GM12878 (cell line): Measurements from ENCODE around the gene ELL. TPM values are rescaled to one million over a fixed set of nuclear protein-coding genes. Genes with fewer than 3 reads are reported as not detected.

Experiments
- BCL3 ChIP-seq: IDR thresholded peaks from 2 replicates; pipeline ENCODE4 v1.6.1; 2011; ENCODE audit warnings: borderline replicate concordance, low read depth, mild to moderate bottlenecking, moderate library complexity, low read length; ENCODE audit not compliant: insufficient read depth, poor library complexity, severe bottlenecking
- EGR1 ChIP-seq, 2 experiments: IDR thresholded peaks; 1 replicate in 1 of 2; 2 replicates in 1 of 2; pipeline ENCODE4 v1.6.1; 2011 to 2012; ENCODE audit warnings: low read depth in 2 of 2, low read length in 2 of 2, borderline replicate concordance in 1 of 2, mild to moderate bottlenecking in 1 of 2, moderate library complexity in 1 of 2
- KLF5 ChIP-seq: fragments of 450-650 bp; IDR thresholded peaks from 2 replicates; pipeline ENCODE4 v1.6.1; 2014; ENCODE audit warnings: mild to moderate bottlenecking; ENCODE audit not compliant: partially characterized antibody
- PML ChIP-seq: IDR thresholded peaks from 2 replicates; pipeline ENCODE4 v1.6.1; 2012; ENCODE audit warnings: low read length, inconsistent platforms
- POLR2A ChIP-seq: IDR thresholded peaks from 2 replicates; pipeline ENCODE4 v1.6.1; 2011; ENCODE audit warnings: low read depth, mild to moderate bottlenecking, low read length
- RB1 ChIP-seq: fragments of 450-650 bp; formaldehyde crosslinking; IDR thresholded peaks from 2 replicates; pipeline ENCODE4 v1.6.1; 2017; ENCODE audit warnings: mild to moderate bottlenecking, borderline replicate concordance
- RELB ChIP-seq: fragments of 450-650 bp; IDR thresholded peaks from 2 replicates; pipeline ENCODE4 v1.6.1; 2017; ENCODE audit warnings: low read depth, mild to moderate bottlenecking, moderate library complexity
- WRNIP1 ChIP-seq: IDR thresholded peaks from 2 replicates; pipeline ENCODE4 v1.6.1; 2011; ENCODE audit warnings: low read depth, low read length, improper control_type of control experiment, borderline replicate concordance
- ZBED1 ChIP-seq: IDR thresholded peaks from 2 replicates; pipeline ENCODE4 v1.6.1; 2016; ENCODE audit warnings: borderline replicate concordance
- ZNF217 ChIP-seq: fragments of 450-650 bp; IDR thresholded peaks from 2 replicates; pipeline ENCODE4 v1.6.1; 2017; ENCODE audit warnings: antibody characterized with exemption, mild to moderate bottlenecking
- polyA plus RNA-seq, 11 experiments: library from polyadenylated mRNA; depleted of rRNA in 4 of 11; unstranded in 6 of 11; stranded (reverse) in 5 of 11; fragments of >200 nt; fragmentation: Nextera tagmentation in 4 of 11; fragmentation: Illumina TruSeq in 1 of 11; extraction: Ambion mirVana in 4 of 11; extraction: Trizol in 1 of 11; gene quantifications; 1 replicate in 1 of 11; 2 replicates in 10 of 11; pipeline versions ENCODE4 v1.2.1 to v1.2.3, GENCODE V29; 2011 to 2016; ENCODE audit warnings: inconsistent platforms in 2 of 11, missing spikeins in 2 of 11, low read depth in 1 of 11
- total RNA-seq, 4 experiments: library from RNA; depleted of rRNA in 3 of 4; stranded (reverse); fragments of >200 nt in 3 of 4; fragmentation: Illumina TruSeq in 1 of 4; extraction: Trizol in 1 of 4; gene quantifications; 2 replicates each; pipeline versions ENCODE4 v1.2.1 to v1.2.3, GENCODE V29; 2013 to 2021
- TF ChIP-seq, protein P1 (sequence below): fragments of 450-650 bp; IDR thresholded peaks from 2 replicates; pipeline ENCODE4 v1.6.1; 2016; ENCODE audit warnings: mild to moderate bottlenecking
- TF ChIP-seq, protein P2 (sequence below): IDR thresholded peaks from 2 replicates; pipeline ENCODE4 v1.6.1; 2011; ENCODE audit warnings: borderline replicate concordance, low read depth, mild to moderate bottlenecking, moderate library complexity, mixed read lengths, low read length; ENCODE audit not compliant: insufficient read depth; ENCODE audit errors: extremely low read length
- TF ChIP-seq, protein P3 (sequence below): fragments of 450-650 bp; IDR thresholded peaks from 2 replicates; pipeline ENCODE4 v1.6.1; 2017; ENCODE audit warnings: mild to moderate bottlenecking, moderate library complexity
- TF ChIP-seq, protein P4 (sequence below): fragments of 450-650 bp; IDR thresholded peaks from 2 replicates; pipeline ENCODE4 v1.6.1; 2017; ENCODE audit warnings: mild to moderate bottlenecking, moderate library complexity

The ELL gene
- total and polyA plus RNA-seq, 10 of the 15 experiments (the other 5 are each of a cell fraction or from before 2014, with no cell fraction given) = 0.91 to 25.0 (median 9.1) TPM

DNA sequence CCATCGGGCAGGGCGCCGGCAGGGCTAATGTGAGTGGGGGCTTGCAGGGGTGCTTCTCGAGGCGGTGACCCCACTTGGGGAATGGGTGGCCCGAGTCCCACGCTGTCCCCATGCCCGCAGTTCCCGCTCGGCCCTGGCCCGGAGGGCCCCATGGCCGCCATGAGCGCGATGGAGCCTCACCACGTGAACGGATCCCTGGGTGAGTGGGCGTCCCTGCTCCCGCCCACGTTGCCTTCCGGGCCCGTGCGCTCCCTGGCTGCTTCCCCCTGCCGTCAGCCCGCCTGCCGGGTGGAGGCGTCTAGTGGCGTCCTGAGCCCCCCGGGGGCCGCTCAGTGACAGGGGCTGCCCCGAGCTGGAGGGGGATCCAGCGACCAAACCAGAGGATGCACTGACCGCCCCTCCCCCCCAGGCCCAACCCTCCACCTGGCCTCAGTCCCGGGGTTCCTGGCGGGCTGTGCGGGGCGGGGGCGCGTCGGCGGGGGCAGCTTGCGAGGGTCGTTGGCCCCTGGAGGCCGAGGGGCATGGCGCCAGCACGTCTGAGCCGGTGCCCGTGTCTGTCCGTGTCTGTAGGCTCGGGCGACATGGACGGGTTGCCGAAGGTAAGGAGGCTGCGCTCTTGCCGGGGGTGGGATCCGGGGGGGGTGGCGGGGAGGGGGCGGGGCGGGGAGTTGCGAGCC lies 88.7 kb downstream of the ELL start (continued):
- TF ChIP-seq, protein P1, sequence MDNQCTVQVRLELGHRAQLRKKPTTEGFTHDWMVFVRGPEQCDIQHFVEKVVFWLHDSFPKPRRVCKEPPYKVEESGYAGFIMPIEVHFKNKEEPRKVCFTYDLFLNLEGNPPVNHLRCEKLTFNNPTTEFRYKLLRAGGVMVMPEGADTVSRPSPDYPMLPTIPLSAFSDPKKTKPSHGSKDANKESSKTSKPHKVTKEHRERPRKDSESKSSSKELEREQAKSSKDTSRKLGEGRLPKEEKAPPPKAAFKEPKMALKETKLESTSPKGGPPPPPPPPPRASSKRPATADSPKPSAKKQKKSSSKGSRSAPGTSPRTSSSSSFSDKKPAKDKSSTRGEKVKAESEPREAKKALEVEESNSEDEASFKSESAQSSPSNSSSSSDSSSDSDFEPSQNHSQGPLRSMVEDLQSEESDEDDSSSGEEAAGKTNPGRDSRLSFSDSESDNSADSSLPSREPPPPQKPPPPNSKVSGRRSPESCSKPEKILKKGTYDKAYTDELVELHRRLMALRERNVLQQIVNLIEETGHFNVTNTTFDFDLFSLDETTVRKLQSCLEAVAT = peak; percentile 59; the same call in 1 of the 2 replicates
- TF ChIP-seq WRNIP1 (no peak), RB1 (0 out of 2 replicates have a peak, but pooled peaks have one; percentile 82), ZNF217 (peak; percentile 50), KLF5 (no peak), ZBED1 (no peak), POLR2A (peak; percentile 86), EGR1 (IDR thresholded peaks at IDR 0.05; ENCODE audit: borderline replicate concordance in 1 of 2, low read depth in 2 of 2, low read length in 2 of 2) (peak; percentile 92 to 99), RELB (peak; percentile 44; the same call in 1 of the 2 replicates), BCL3 (peak; percentile 59), PML (no peak)
- TF ChIP-seq, protein P2, sequence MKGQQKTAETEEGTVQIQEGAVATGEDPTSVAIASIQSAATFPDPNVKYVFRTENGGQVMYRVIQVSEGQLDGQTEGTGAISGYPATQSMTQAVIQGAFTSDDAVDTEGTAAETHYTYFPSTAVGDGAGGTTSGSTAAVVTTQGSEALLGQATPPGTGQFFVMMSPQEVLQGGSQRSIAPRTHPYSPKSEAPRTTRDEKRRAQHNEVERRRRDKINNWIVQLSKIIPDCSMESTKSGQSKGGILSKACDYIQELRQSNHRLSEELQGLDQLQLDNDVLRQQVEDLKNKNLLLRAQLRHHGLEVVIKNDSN = peak; percentile 82
- TF ChIP-seq, protein P3, sequence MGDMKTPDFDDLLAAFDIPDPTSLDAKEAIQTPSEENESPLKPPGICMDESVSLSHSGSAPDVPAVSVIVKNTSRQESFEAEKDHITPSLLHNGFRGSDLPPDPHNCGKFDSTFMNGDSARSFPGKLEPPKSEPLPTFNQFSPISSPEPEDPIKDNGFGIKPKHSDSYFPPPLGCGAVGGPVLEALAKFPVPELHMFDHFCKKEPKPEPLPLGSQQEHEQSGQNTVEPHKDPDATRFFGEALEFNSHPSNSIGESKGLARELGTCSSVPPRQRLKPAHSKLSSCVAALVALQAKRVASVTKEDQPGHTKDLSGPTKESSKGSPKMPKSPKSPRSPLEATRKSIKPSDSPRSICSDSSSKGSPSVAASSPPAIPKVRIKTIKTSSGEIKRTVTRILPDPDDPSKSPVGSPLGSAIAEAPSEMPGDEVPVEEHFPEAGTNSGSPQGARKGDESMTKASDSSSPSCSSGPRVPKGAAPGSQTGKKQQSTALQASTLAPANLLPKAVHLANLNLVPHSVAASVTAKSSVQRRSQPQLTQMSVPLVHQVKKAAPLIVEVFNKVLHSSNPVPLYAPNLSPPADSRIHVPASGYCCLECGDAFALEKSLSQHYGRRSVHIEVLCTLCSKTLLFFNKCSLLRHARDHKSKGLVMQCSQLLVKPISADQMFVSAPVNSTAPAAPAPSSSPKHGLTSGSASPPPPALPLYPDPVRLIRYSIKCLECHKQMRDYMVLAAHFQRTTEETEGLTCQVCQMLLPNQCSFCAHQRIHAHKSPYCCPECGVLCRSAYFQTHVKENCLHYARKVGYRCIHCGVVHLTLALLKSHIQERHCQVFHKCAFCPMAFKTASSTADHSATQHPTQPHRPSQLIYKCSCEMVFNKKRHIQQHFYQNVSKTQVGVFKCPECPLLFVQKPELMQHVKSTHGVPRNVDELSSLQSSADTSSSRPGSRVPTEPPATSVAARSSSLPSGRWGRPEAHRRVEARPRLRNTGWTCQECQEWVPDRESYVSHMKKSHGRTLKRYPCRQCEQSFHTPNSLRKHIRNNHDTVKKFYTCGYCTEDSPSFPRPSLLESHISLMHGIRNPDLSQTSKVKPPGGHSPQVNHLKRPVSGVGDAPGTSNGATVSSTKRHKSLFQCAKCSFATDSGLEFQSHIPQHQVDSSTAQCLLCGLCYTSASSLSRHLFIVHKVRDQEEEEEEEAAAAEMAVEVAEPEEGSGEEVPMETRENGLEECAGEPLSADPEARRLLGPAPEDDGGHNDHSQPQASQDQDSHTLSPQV = 0 out of 2 replicates have a peak, but pooled peaks have one; percentile 15
- TF ChIP-seq, protein P4, sequence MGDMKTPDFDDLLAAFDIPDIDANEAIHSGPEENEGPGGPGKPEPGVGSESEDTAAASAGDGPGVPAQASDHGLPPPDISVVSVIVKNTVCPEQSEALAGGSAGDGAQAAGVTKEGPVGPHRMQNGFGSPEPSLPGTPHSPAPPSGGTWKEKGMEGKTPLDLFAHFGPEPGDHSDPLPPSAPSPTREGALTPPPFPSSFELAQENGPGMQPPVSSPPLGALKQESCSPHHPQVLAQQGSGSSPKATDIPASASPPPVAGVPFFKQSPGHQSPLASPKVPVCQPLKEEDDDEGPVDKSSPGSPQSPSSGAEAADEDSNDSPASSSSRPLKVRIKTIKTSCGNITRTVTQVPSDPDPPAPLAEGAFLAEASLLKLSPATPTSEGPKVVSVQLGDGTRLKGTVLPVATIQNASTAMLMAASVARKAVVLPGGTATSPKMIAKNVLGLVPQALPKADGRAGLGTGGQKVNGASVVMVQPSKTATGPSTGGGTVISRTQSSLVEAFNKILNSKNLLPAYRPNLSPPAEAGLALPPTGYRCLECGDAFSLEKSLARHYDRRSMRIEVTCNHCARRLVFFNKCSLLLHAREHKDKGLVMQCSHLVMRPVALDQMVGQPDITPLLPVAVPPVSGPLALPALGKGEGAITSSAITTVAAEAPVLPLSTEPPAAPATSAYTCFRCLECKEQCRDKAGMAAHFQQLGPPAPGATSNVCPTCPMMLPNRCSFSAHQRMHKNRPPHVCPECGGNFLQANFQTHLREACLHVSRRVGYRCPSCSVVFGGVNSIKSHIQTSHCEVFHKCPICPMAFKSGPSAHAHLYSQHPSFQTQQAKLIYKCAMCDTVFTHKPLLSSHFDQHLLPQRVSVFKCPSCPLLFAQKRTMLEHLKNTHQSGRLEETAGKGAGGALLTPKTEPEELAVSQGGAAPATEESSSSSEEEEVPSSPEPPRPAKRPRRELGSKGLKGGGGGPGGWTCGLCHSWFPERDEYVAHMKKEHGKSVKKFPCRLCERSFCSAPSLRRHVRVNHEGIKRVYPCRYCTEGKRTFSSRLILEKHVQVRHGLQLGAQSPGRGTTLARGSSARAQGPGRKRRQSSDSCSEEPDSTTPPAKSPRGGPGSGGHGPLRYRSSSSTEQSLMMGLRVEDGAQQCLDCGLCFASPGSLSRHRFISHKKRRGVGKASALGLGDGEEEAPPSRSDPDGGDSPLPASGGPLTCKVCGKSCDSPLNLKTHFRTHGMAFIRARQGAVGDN = peak; percentile 91
